Measurements from ENCODE around the gene ZNF189.
"Not testable (repeated sequence)": the region's sequence is repeated elsewhere in the genome, so short reads cannot be mapped to it uniquely, and the experiment has no call there.

The ZNF189 gene

DNA sequence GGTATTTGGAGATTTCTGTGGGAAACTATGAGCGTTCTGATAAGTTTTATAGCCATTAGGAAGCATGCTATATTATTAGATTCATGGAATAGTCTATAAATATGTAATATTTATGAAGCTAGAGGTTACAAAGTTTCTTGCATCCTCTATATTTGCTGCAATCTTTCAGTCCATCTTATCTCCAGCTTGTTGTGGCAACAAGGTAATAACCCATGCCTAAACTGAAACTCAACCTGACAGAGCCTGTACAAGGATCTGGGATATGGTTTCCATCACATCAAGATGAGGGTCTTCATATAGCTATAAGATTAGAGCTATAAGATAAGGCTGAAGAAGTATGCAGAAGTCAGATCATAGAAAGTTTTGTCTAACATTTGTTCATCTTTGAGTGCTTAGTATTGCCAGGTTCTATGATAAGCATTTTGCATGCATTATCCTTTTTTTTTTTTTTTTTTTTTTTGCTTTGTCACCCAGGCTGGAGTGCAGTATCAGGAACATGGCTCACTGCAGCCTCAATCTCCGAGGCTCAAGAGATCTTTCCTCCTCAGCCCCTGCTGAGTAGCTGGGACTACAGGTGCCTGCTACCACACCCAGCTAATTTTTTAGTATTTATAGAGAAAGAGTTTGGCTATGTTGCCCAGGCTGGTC lies 28.6 kb upstream of the ZNF189 start:
- H3K36me3 Mint-ChIP-seq (ENCODE audit: low read depth), result no peaks in the 10 kb centered on the region
- H3K9me3 Mint-ChIP-seq, result peaks cover 5% of the 10 kb centered on the region

GRCh38 chr9:101371813-101372212 lies 26.8 kb upstream of the ZNF189 start:
- no peaks in the 10 kb centered on the region for H3K4me1 Mint-ChIP-seq (ENCODE audit: low read depth)
- H3K27ac Mint-ChIP-seq, result no peak overlapping the region
- no peak overlapping the region for H3K4me3 Mint-ChIP-seq
- H3K9me3 Mint-ChIP-seq, result peaks cover 5% of the 10 kb centered on the region
- no peaks in the 10 kb centered on the region for H3K36me3 Mint-ChIP-seq (ENCODE audit: low read depth)
- no peaks in the 10 kb centered on the region for H3K27me3 Mint-ChIP-seq (ENCODE audit: low read depth)

More for the DNA sequence above, 28.6 kb upstream of the ZNF189 start:
- H3K4me3 Mint-ChIP-seq, result no peak overlapping the region
- no peaks in the 10 kb centered on the region for H3K27me3 Mint-ChIP-seq (ENCODE audit: low read depth)
- H3K4me1 Mint-ChIP-seq (ENCODE audit: low read depth), result no peaks in the 10 kb centered on the region
- no peak overlapping the region for H3K27ac Mint-ChIP-seq

DNA sequence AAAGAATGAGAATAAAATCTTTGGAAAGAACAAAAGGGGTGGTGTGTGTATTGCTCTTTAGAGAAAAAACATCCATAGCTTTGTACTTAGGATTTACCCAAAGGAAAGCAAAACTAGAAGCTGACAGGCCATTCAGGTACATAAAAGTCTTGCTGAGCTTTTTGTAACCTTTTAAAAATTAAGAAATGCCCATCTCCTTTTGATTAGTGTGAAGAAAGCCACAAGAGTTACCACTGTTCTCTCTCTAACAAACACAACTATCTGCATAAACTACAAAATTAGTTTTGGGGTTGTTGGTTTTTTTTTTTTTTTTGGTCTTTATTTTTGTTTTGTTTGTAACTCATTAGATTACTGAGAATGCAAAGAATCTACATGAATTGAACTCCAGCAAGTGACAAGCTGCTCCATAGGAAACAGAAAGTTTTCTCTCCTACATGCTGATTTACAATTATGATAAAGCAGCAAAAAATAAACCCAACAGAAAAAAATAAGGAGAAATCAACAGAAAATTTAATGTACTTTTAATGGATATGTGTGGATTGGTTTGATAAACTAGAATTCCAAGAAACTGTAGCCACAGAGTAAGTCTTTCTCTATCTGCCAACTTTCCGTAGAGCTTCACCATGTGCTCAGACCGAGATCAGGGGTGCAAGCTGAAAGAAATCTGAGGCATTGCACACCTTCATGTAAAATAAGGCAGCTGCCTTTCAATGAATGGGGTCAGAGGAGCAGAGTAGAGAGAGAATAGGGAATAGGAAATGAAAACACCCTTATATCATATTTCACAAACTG lies 26.1 kb upstream of the ZNF189 start:
- Mint-ChIP-seq H3K36me3 (ENCODE audit: low read depth) (no peaks in the 10 kb centered on the region), H3K4me1 (ENCODE audit: low read depth) (no peaks in the 10 kb centered on the region), H3K27ac (no peak overlapping the region), H3K9me3 (peaks cover 5% of the 10 kb centered on the region), H3K27me3 (ENCODE audit: low read depth) (no peaks in the 10 kb centered on the region), H3K4me3 (no peak overlapping the region)

DNA sequence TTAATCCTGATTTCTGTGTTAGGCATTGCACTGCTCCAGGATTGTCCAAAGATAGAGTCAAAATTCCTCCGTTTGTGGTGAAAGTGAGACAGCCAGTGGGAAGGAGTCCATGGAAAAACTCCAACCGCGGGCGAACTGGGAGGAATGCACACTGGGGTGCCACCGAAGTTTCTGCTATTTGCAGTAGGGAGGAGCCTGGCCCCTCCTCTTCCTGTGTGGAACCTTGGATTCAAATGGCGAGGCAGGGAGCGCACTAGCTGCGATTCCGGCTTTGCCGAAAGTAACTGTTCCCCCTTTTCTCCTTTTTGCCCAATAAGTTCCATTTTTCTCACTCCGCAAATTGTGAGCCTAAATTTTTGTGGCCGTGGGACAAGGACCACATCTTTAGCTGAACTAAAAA lies 23.1 kb upstream of the ZNF189 start:
- peaks cover 5% of the 10 kb centered on the region for H3K9me3 Mint-ChIP-seq

DNA sequence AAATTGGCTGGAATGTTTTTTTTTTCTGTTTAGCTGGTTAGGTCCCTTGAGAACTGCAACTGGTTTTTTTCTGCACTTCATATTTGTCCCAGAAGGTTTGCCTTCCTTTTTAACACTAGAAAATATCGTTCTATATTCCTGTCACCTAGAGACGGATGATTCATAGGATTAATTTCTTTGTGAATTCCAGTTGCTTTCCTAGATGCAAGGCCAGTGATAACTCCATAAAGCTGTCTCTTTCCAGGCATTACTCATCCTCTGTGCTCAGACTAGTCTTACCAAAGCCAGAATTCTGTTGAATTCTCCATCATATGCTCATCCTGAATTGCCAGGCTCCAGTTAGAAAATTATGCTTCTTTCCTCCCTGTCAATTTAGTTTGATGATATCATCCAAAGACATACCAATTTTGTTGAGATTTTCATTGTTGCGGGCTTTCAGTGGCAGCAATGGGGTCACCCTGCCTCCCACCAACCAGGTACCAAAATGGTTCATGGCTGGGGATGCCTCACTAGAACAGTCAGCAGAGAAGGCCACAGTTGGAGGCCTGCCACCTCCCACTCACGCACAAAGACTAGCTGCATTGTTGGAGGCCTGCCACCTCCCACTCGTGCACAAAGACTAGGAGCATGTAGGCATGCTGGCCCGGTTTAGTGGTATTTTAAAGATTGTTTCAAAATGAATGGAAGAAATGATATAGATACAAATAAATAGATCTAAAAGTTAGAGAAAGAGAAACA lies 22.4 kb upstream of the ZNF189 start:
- no peaks in the 10 kb centered on the region for H3K4me1 Mint-ChIP-seq (ENCODE audit: low read depth)
- peaks cover 5% of the 10 kb centered on the region for H3K9me3 Mint-ChIP-seq
- no peak overlapping the region for H3K27ac Mint-ChIP-seq
- H3K4me3 Mint-ChIP-seq, result no peak overlapping the region
- H3K36me3 Mint-ChIP-seq (ENCODE audit: low read depth), result no peaks in the 10 kb centered on the region
- no peaks in the 10 kb centered on the region for H3K27me3 Mint-ChIP-seq (ENCODE audit: low read depth)

More for the DNA sequence above, 23.1 kb upstream of the ZNF189 start:
- no peaks in the 10 kb centered on the region for H3K27me3 Mint-ChIP-seq (ENCODE audit: low read depth)
- H3K4me3 Mint-ChIP-seq, result no peak overlapping the region
- no peaks in the 10 kb centered on the region for H3K4me1 Mint-ChIP-seq (ENCODE audit: low read depth)
- H3K36me3 Mint-ChIP-seq (ENCODE audit: low read depth), result no peaks in the 10 kb centered on the region
- no peak overlapping the region for H3K27ac Mint-ChIP-seq

DNA sequence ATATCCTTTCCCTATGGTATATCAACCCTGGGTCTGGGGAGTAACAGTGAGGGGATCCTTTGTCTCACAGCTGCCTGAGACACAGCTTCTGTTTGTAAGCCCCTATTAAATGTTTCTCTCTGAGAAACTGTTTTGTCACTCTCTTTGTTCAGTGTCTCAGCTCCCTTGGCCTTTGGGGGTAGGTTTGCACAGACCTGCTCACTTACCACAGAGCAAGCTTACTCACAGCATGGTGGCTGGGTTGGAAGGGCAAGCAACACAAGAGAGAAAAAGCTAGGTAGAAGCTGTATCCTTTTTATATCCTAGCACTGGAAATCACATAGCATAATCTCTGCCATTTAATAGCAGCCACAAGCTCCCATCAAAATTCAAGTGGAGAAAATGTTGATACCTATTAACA lies 18.4 kb upstream of the ZNF189 start:
- H3K36me3 Mint-ChIP-seq (ENCODE audit: low read depth), result peaks cover 5% of the 10 kb centered on the region
- H3K27me3 Mint-ChIP-seq (ENCODE audit: low read depth), result no peaks in the 10 kb centered on the region
- H3K4me3 Mint-ChIP-seq, result no peak overlapping the region
- no peaks in the 10 kb centered on the region for H3K4me1 Mint-ChIP-seq (ENCODE audit: low read depth)
- no peak overlapping the region for H3K27ac Mint-ChIP-seq
- peaks cover 7% of the 10 kb centered on the region for H3K9me3 Mint-ChIP-seq

- H3K9me3 Mint-ChIP-seq, result peaks cover 10% of the 10 kb centered on the region
- no peaks in the 10 kb centered on the region for H3K27me3 Mint-ChIP-seq (ENCODE audit: low read depth)
- H3K4me1 Mint-ChIP-seq (ENCODE audit: low read depth), result no peaks in the 10 kb centered on the region
- H3K4me3 Mint-ChIP-seq, result no peak overlapping the region
- peaks cover 7% of the 10 kb centered on the region for H3K36me3 Mint-ChIP-seq (ENCODE audit: low read depth)
- no peak overlapping the region for H3K27ac Mint-ChIP-seq
Measured at GRCh38 chr9:101381118-101381517, 17.5 kb upstream of the ZNF189 start.

- H3K4me1 Mint-ChIP-seq (ENCODE audit: low read depth), result no peaks in the 10 kb centered on the region
- no peak overlapping the region for H3K27ac Mint-ChIP-seq
- no peaks in the 10 kb centered on the region for H3K27me3 Mint-ChIP-seq (ENCODE audit: low read depth)
- H3K4me3 Mint-ChIP-seq, result no peak overlapping the region
- peaks cover 10% of the 10 kb centered on the region for H3K9me3 Mint-ChIP-seq
- peaks cover 7% of the 10 kb centered on the region for H3K36me3 Mint-ChIP-seq (ENCODE audit: low read depth)
Measured at GRCh38 chr9:101381833-101382342, 16.8 kb upstream of the ZNF189 start.

DNA sequence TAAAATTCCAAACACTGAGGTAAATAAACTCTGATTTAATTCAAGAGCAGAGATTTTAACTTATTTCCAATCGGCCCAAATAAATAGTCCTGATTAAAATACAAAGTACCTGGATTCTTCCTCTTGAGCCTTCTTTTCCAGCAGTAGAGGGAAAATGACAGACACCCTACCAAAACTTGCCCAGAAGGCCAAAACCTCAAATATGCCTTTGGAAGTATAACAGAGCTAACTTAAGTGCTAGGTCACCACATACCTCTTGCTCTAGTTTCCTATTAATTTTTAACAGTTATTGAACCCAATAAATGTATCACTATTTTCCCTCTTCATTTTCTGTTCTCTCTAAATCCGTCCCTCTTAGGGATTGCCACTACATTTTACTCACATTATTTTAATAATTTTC lies 15.3 kb upstream of the ZNF189 start:
- H3K27ac Mint-ChIP-seq, result no peak overlapping the region
- no peak overlapping the region for H3K4me3 Mint-ChIP-seq
- H3K4me1 Mint-ChIP-seq (ENCODE audit: low read depth), result no peaks in the 10 kb centered on the region
- H3K9me3 Mint-ChIP-seq, result peaks cover 10% of the 10 kb centered on the region
- no peaks in the 10 kb centered on the region for H3K27me3 Mint-ChIP-seq (ENCODE audit: low read depth)
- peaks cover 13% of the 10 kb centered on the region for H3K36me3 Mint-ChIP-seq (ENCODE audit: low read depth)

DNA sequence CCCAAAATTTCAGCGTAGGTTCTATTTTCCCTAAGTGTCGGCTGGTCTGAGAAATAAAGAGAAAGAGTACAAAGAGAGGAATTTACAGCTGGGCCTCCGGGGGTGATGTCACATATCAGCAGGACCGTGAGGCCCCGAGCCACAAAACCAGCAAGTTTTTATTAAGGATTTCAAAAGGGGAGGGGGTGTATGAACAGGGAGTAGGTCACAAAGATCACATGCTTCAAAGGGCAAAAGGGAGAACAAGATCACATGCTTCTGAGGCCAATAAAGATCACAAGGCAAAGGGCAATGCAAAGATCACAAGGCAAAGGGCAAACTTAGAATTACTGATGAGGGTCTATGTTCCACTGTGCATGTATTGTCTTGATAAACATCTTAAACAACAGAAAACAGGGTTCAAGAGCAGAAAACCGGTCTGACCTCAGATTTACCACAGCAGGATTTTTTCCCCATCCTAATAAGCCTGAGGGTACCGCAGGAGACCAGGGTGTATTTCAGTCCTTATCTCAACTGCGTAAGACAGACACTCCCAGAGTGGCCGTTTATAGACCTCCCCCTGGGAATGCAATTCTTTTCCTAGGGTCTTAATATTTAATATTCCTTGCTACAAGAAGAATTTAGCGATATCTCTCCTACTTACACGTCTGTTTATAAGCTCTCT lies 13.6 kb upstream of the ZNF189 start, which contains the start of gene BAAT:
TSS of gene BAAT (minus strand) at position 134 of the 664 bp plus-strand sequence. CDS start 13,602 bp downstream, outside the sequence.
- H3K36me3 Mint-ChIP-seq (ENCODE audit: low read depth), result peaks cover 21% of the 10 kb centered on the region
- H3K4me1 Mint-ChIP-seq (ENCODE audit: low read depth), result not testable (repeated sequence)

GRCh38 chr9:101387871-101388506 lies 10.7 kb upstream of the ZNF189 start:
- no peak overlapping the region for H3K27ac Mint-ChIP-seq
- no peaks in the 10 kb centered on the region for H3K27me3 Mint-ChIP-seq (ENCODE audit: low read depth)
- no peak overlapping the region for H3K4me3 Mint-ChIP-seq

More for the DNA sequence above, 13.6 kb upstream of the ZNF189 start, which contains the start of gene BAAT:
- H3K9me3 Mint-ChIP-seq, result peaks cover 10% of the 10 kb centered on the region
- not testable (repeated sequence) for H3K27ac Mint-ChIP-seq; H3K4me3 Mint-ChIP-seq; H3K27me3 Mint-ChIP-seq (ENCODE audit: low read depth)

GRCh38 chr9:101388507-101388993 lies 10.1 kb upstream of the ZNF189 start:
- H3K27ac Mint-ChIP-seq, result no peak overlapping the region
- no peak overlapping the region for H3K4me3 Mint-ChIP-seq
- H3K36me3 Mint-ChIP-seq (ENCODE audit: low read depth), result peaks cover 52% of the 10 kb centered on the region
- H3K9me3 Mint-ChIP-seq, result peaks cover 29% of the 10 kb centered on the region
- H3K27me3 Mint-ChIP-seq (ENCODE audit: low read depth), result no peaks in the 10 kb centered on the region
- H3K4me1 Mint-ChIP-seq (ENCODE audit: low read depth), result peaks cover 12% of the 10 kb centered on the region

More at GRCh38 chr9:101387871-101388506, 10.7 kb upstream of the ZNF189 start:
- peaks cover 10% of the 10 kb centered on the region for H3K4me1 Mint-ChIP-seq (ENCODE audit: low read depth)
- H3K36me3 Mint-ChIP-seq (ENCODE audit: low read depth), result peaks cover 47% of the 10 kb centered on the region
- H3K9me3 Mint-ChIP-seq, result peaks cover 23% of the 10 kb centered on the region

- H3K27ac Mint-ChIP-seq, result no peak overlapping the region
- peaks cover 35% of the 10 kb centered on the region for H3K9me3 Mint-ChIP-seq
- H3K36me3 Mint-ChIP-seq (ENCODE audit: low read depth), result peaks cover 65% of the 10 kb centered on the region
- no peaks in the 10 kb centered on the region for H3K27me3 Mint-ChIP-seq (ENCODE audit: low read depth)
- H3K4me3 Mint-ChIP-seq, result no peak overlapping the region
- peaks cover 24% of the 10 kb centered on the region for H3K4me1 Mint-ChIP-seq (ENCODE audit: low read depth)
Measured at GRCh38 chr9:101393135-101393534, 5.5 kb upstream of the ZNF189 start.
